Mesenchymal stem cell (in vitro differentiated cells and primary cell): ENCODE data around the gene ABHD3.
"Not testable (repeated sequence)": the region's sequence is repeated elsewhere in the genome, so short reads cannot be mapped to it uniquely, and the experiment has no call there.

Experiments
- DNase-seq: peaks from one replicate; pipeline ENCODE4 v3.0.0-alpha.2; 2013
- H2AFZ ChIP-seq: one replicate; pipeline ENCODE4 v1.6.1; 2013; ENCODE audit warnings: low read depth, mild to moderate bottlenecking, control low read depth, inconsistent platforms, low read length, moderate library complexity
- H2AK5ac ChIP-seq: 2 replicates; pipeline ENCODE4 v1.6.1; 2013; ENCODE audit warnings: low read length, moderate library complexity, mild to moderate bottlenecking, inconsistent platforms; ENCODE audit not compliant: severe bottlenecking
- H2BK120ac ChIP-seq: one replicate; pipeline ENCODE4 v1.6.1; 2013; ENCODE audit warnings: low read depth, mild to moderate bottlenecking, inconsistent platforms, low read length, moderate library complexity
- H2BK12ac ChIP-seq, 2 experiments: one replicate each; pipeline ENCODE4 v1.6.1; 2013; ENCODE audit warnings: inconsistent platforms in 2 of 2, low read length in 2 of 2, mild to moderate bottlenecking in 2 of 2, moderate library complexity in 2 of 2, control low read depth in 1 of 2
- H2BK15ac ChIP-seq: one replicate; pipeline ENCODE4 v1.6.1; 2013; ENCODE audit warnings: mild to moderate bottlenecking, low read depth, inconsistent platforms; ENCODE audit not compliant: poor library complexity, severe bottlenecking
- H2BK5ac ChIP-seq: 2 replicates; pipeline ENCODE4 v1.6.1; 2013; ENCODE audit warnings: low read depth, mild to moderate bottlenecking, low read length, control low read depth, inconsistent platforms; ENCODE audit not compliant: poor library complexity, severe bottlenecking
- H3K14ac ChIP-seq, 2 experiments: one replicate each; pipeline ENCODE4 v1.6.1; 2013; ENCODE audit warnings: inconsistent platforms in 2 of 2, low read length in 2 of 2, control low read depth in 1 of 2, mild to moderate bottlenecking in 1 of 2, moderate library complexity in 1 of 2
- H3K18ac ChIP-seq, 2 experiments: one replicate each; pipeline ENCODE4 v1.6.1; 2013; ENCODE audit warnings: inconsistent platforms in 2 of 2, low read length in 2 of 2, control low read depth in 1 of 2, low read depth in 1 of 2, mild to moderate bottlenecking in 1 of 2
- H3K23ac ChIP-seq, 2 experiments: one replicate each; pipeline ENCODE4 v1.6.1; 2013; ENCODE audit warnings: inconsistent platforms in 2 of 2, low read length in 2 of 2, mild to moderate bottlenecking in 2 of 2, moderate library complexity in 2 of 2, control low read depth in 1 of 2
- H3K27ac ChIP-seq: 2 replicates; pipeline ENCODE4 v1.5.1; 2013; ENCODE audit warnings: mild to moderate bottlenecking, moderate library complexity, low read length, control low read depth, inconsistent platforms; ENCODE audit not compliant: poor library complexity, severe bottlenecking
- H3K27me3 ChIP-seq, 2 experiments: 2 replicates each; pipeline versions ENCODE4 v1.6.1 to v1.7.0; 2013; ENCODE audit warnings: low read length in 2 of 2, mild to moderate bottlenecking in 2 of 2, moderate library complexity in 2 of 2, control low read depth in 1 of 2, inconsistent platforms in 1 of 2; ENCODE audit not compliant: control insufficient read depth in 1 of 2, insufficient read depth in 1 of 2
- H3K36me3 ChIP-seq, 2 experiments: 2 replicates each; pipeline versions ENCODE4 v1.6.1 to v1.7.0; 2013; ENCODE audit warnings: low read length in 2 of 2, control low read depth in 1 of 2, inconsistent platforms in 1 of 2, low read depth in 1 of 2, mild to moderate bottlenecking in 1 of 2; ENCODE audit not compliant: insufficient read depth in 2 of 2, control insufficient read depth in 1 of 2
- H3K4ac ChIP-seq, 2 experiments: one replicate each; pipeline ENCODE4 v1.6.1; 2013; ENCODE audit warnings: inconsistent platforms in 2 of 2, low read length in 2 of 2, mild to moderate bottlenecking in 2 of 2, moderate library complexity in 2 of 2, control low read depth in 1 of 2, low read depth in 1 of 2
- H3K4me1 ChIP-seq: 2 replicates; pipeline ENCODE4 v1.6.1; 2013; ENCODE audit warnings: low read depth, low read length, control low read depth; ENCODE audit not compliant: control insufficient read depth, insufficient read depth
- H3K4me2 ChIP-seq: 2 replicates; pipeline ENCODE4 v1.6.1; 2013; ENCODE audit warnings: low read length, mild to moderate bottlenecking, inconsistent platforms; ENCODE audit not compliant: poor library complexity, severe bottlenecking
- H3K4me3 ChIP-seq, 2 experiments: 2 replicates each; pipeline versions ENCODE4 v1.5.1 to v1.7.0; 2013; ENCODE audit warnings: low read length in 2 of 2, mild to moderate bottlenecking in 2 of 2, control low read depth in 1 of 2, low read depth in 1 of 2; ENCODE audit not compliant: insufficient read depth in 1 of 2
- H3K79me1 ChIP-seq: replicated peaks from 2 replicates; pipeline ENCODE4 v1.6.1; 2013; ENCODE audit warnings: mild to moderate bottlenecking, control low read depth, low read length, inconsistent platforms; ENCODE audit not compliant: poor library complexity, severe bottlenecking
- H3K9ac ChIP-seq: 2 replicates; pipeline ENCODE4 v1.7.0; 2013; ENCODE audit warnings: mild to moderate bottlenecking, low read length, moderate library complexity
- H3K9me3 ChIP-seq: 2 replicates; pipeline ENCODE4 v1.7.0; 2013; ENCODE audit warnings: mild to moderate bottlenecking, low read length; ENCODE audit not compliant: control insufficient read depth
- H4K8ac ChIP-seq: one replicate; pipeline ENCODE4 v1.6.1; 2013; ENCODE audit warnings: inconsistent platforms, mild to moderate bottlenecking, low read length, moderate library complexity
- H4K91ac ChIP-seq: one replicate; pipeline ENCODE4 v1.6.1; 2013; ENCODE audit warnings: mild to moderate bottlenecking, low read length, inconsistent platforms
- WGBS: methylation state at CpG from one replicate; pipeline ENCODE4 v1.1.7; 2013; ENCODE audit warnings: mixed read lengths; 5-methylcytosine and 5-hydroxymethylcytosine counted together

Gene ABHD3

DNA sequence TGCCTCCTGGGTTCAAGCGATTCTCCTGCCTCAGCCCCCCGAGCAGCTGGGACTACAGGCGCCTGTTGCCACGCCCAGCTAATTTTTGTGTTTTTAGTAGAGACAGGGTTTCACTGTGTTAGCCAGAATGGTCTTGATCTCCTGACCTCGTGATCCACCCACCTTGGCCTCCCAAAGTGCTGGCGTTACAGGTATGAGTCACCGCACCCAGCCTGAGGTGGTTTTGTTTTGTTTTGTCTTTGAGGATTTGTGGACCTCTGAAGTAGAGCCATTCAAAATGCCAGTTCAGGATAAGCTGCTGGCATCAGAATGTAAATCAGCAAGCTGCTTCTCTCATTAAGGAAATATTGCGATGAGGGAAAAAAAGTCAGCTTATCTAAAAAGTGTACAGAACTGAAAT, 29.2 kb downstream of the ABHD3 start:
- H3K4me3 ChIP-seq = not testable (repeated sequence)

DNA sequence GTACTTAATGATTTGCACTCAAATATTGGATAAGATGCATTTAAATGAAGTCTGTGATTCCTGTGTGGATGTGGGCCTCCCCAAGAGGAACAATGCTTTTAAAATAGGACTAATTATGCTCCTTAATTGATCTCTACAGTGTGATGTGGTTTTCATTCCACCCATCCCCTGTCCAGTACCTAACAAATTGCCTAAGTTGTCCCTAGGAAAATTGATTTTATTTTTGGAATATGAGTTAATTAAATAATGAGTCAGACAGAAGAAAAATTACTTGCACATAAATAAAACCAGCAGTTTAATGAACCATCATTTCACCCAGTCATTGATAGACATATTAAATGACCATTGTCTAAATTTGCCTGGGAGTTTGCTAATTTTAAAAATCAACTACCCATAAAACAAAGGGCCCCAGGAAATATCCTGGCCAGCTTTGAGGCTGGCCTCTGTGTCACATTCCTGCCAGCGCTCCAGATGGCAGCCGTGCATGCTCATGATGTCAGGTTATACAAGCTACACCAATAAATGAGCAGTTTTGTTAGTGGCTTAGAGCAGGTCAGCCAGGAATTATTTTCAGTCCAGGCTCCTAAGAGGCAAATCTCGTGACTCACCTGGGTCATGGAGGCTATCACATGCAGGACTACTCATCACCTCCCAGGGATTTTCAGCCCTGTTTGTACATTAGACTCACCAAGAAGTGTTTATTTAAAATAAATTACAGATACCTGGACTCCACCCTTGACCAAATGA, 31.9 kb downstream of the ABHD3 start:
- H2BK12ac ChIP-seq = no peak overlapping the region
- H2BK120ac ChIP-seq = no peak overlapping the region
- no peak overlapping the region for H2BK5ac ChIP-seq
- 83% methylated on average over 3 of the region's 3 CpGs for WGBS
- no peak overlapping the region for H3K4ac ChIP-seq
- H3K79me1 ChIP-seq = peaks cover 2% of the 10 kb centered on the region
- H3K18ac ChIP-seq = no peak overlapping the region
- no peak overlapping the region for H2AFZ ChIP-seq
- no peak overlapping the region for H3K4me2 ChIP-seq
- H4K91ac ChIP-seq = no peak overlapping the region
- no peak overlapping the region for H3K4me3 ChIP-seq
- H2AK5ac ChIP-seq = no peak overlapping the region
- no peak overlapping the region for H4K8ac ChIP-seq
- H3K27me3 ChIP-seq = no peaks in the 10 kb centered on the region
- H2BK15ac ChIP-seq = no peak overlapping the region
- peaks cover 5% of the 10 kb centered on the region for H3K4me1 ChIP-seq
- H3K9me3 ChIP-seq = no peaks in the 10 kb centered on the region
- no peak overlapping the region for H3K14ac ChIP-seq
- no peak for DNase-seq
- no peak overlapping the region for H3K23ac ChIP-seq
- H3K36me3 ChIP-seq = no peaks in the 10 kb centered on the region
- no peak overlapping the region for H3K9ac ChIP-seq
- no peak overlapping the region for H3K27ac ChIP-seq

More for the DNA sequence above, 29.2 kb downstream of the ABHD3 start:
- H3K36me3 ChIP-seq, H3K4me2 ChIP-seq, H3K14ac ChIP-seq, H2BK5ac ChIP-seq, H3K27me3 ChIP-seq, H3K18ac ChIP-seq, H4K8ac ChIP-seq, H3K9ac ChIP-seq, H3K4ac ChIP-seq, H3K79me1 ChIP-seq, H2BK12ac ChIP-seq, H3K4me1 ChIP-seq, H2AFZ ChIP-seq, H3K27ac ChIP-seq, H4K91ac ChIP-seq, DNase-seq, H2BK120ac ChIP-seq, H2BK15ac ChIP-seq, H3K9me3 ChIP-seq, H2AK5ac ChIP-seq, H3K23ac ChIP-seq: not testable (repeated sequence)
- 90% methylated on average over 8 of the region's 8 CpGs for WGBS

DNA sequence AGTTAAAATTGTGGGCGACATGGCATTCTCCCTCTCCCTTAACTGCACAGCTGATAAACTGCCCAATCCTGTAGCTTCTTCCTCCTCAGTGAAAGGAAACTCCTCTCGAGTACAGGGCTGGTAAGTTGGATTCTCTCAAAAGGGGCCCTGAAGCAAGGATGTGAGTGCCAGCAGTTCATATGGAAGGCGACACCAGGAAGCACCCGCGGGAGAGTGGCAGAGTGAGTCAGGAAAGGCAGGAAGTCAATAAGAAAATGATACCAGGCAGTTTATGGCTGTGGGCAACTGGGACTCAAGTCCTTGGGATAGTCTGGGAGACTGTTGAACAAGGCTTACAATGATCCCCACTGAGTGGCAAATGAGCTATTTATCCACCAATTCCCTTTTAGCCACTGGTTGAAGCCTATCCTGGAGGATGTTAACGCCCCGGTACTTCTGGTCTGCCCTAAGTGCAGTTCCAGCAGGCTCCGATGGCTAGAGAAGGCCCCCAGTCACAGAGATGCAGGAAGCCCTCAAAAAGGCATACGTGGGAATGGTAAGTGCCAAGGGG, 34.8 kb downstream of the ABHD3 start:
- Histone ChIP-seq H3K4ac (no peak overlapping the region), H2AK5ac (no peak overlapping the region), H3K4me1 (peaks cover 4% of the 10 kb centered on the region), H3K18ac (no peak overlapping the region), H3K23ac (no peak overlapping the region), H3K79me1 (no peaks in the 10 kb centered on the region), H2BK15ac (no peak overlapping the region), H2BK12ac (no peak overlapping the region), H3K27me3 (no peaks in the 10 kb centered on the region), H3K36me3 (no peaks in the 10 kb centered on the region), H4K91ac (no peak overlapping the region), H3K9ac (no peak overlapping the region), H3K14ac (no peak overlapping the region), H2BK120ac (no peak overlapping the region), H3K27ac (no peak overlapping the region), H3K4me2 (no peak overlapping the region), H2AFZ (no peak overlapping the region), H3K9me3 (no peaks in the 10 kb centered on the region), H3K4me3 (no peak overlapping the region), H2BK5ac (no peak overlapping the region), H4K8ac (no peak overlapping the region)
- WGBS = 93% methylated on average over 9 of the region's 9 CpGs
- DNase-seq = no peak

DNA sequence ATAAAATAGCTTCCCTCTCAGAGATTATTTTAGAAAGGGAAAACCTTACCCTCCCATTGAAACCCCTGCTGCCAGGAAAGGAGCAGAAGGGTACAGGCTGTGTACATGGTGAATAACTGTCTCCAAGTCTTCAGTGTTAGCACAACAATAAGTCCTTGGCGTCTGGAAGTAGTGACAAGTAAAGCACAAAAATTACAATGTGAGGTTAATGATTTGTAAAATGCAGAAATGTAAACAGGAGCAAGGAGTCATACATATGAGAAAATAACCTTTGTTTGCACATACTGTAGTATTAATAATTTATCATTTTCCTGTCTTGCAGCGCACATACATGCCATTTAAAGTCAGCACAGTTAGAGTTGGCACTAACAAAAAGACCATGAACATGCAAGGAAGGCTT, 40.5 kb downstream of the ABHD3 start:
- Histone ChIP-seq H3K4ac (no peak overlapping the region), H3K4me2 (no peak overlapping the region), H3K14ac (no peak overlapping the region), H3K9ac (no peak overlapping the region), H3K4me1 (peaks cover 1% of the 10 kb centered on the region), H2AFZ (no peak overlapping the region), H2AK5ac (no peak overlapping the region), H3K18ac (no peak overlapping the region), H4K8ac (no peak overlapping the region), H3K9me3 (no peaks in the 10 kb centered on the region), H3K27me3 (no peaks in the 10 kb centered on the region), H3K27ac (no peak overlapping the region), H2BK12ac (no peak overlapping the region), H2BK5ac (no peak overlapping the region), H3K79me1 (no peaks in the 10 kb centered on the region), H3K4me3 (no peak overlapping the region), H3K36me3 (peaks cover 0 to 6% of the 10 kb centered on the region in 2 experiments), H4K91ac (no peak overlapping the region), H3K23ac (no peak overlapping the region), H2BK15ac (no peak overlapping the region), H2BK120ac (no peak overlapping the region)
- DNase-seq = no peak
- WGBS = 100% methylated on average over 2 of the region's 2 CpGs
